Mesothelial cell of epicardium (in vitro differentiated cells): ENCODE data around the gene ZNRD2. TPM values are rescaled to one million over a fixed set of nuclear protein-coding genes. Genes with fewer than 3 reads are reported as not detected.

ENCODE experiments used
- DNase-seq, 2 experiments: peaks; one replicate each; pipeline ENCODE4 v3.0.0; 2021; ENCODE audit warnings: low spot score in 2 of 2; ENCODE audit not compliant: unreplicated experiment in 2 of 2
- H3K27ac Mint-ChIP-seq: 2 replicates; pipeline ENCODE4 v1.8.0; 2021; ENCODE audit warnings: mixed read lengths
- H3K27me3 Mint-ChIP-seq: 2 replicates; pipeline ENCODE4 v1.8.0; 2021; ENCODE audit warnings: low read depth, mixed read lengths
- H3K36me3 Mint-ChIP-seq: 2 replicates; pipeline ENCODE4 v1.8.0; 2021; ENCODE audit warnings: mixed read lengths
- H3K4me1 Mint-ChIP-seq: 2 replicates; pipeline ENCODE4 v1.8.0; 2021; ENCODE audit warnings: mixed read lengths
- H3K4me3 Mint-ChIP-seq: 2 replicates; pipeline ENCODE4 v1.8.0; 2021; ENCODE audit warnings: mild to moderate bottlenecking, moderate library complexity, mixed read lengths
- H3K9me3 Mint-ChIP-seq: 2 replicates; pipeline ENCODE4 v1.8.0; 2021; ENCODE audit warnings: mixed read lengths
- total RNA-seq: library from RNA; stranded (reverse); gene quantifications from 3 replicates; pipeline ENCODE4 v1.2.1, GENCODE V29; 2021
- TF ChIP-seq, protein P1 (sequence below): fragments of 200-600 bp; sonication (generic); IDR thresholded peaks from one replicate; pipeline ENCODE4 v1.5.0; 2021; ENCODE audit warnings: antibody characterized with exemption; ENCODE audit not compliant: unreplicated experiment

ZNRD2 gene
- total RNA-seq, 1 donor from 2014 or later, result 27.4 TPM

GRCh38 chr11:65618763-65619162 is 48.5 kb downstream of the ZNRD2 start:
- Mint-ChIP-seq H3K36me3 (peaks cover 10% of the 10 kb centered on the region), H3K4me1 (peaks cover 10% of the 10 kb centered on the region), H3K27ac (no peak overlapping the region), H3K27me3 (no peaks in the 10 kb centered on the region), H3K4me3 (no peak overlapping the region), H3K9me3 (no peaks in the 10 kb centered on the region)
- TF ChIP-seq, protein P1, sequence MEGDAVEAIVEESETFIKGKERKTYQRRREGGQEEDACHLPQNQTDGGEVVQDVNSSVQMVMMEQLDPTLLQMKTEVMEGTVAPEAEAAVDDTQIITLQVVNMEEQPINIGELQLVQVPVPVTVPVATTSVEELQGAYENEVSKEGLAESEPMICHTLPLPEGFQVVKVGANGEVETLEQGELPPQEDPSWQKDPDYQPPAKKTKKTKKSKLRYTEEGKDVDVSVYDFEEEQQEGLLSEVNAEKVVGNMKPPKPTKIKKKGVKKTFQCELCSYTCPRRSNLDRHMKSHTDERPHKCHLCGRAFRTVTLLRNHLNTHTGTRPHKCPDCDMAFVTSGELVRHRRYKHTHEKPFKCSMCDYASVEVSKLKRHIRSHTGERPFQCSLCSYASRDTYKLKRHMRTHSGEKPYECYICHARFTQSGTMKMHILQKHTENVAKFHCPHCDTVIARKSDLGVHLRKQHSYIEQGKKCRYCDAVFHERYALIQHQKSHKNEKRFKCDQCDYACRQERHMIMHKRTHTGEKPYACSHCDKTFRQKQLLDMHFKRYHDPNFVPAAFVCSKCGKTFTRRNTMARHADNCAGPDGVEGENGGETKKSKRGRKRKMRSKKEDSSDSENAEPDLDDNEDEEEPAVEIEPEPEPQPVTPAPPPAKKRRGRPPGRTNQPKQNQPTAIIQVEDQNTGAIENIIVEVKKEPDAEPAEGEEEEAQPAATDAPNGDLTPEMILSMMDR, result no peak
- no peak for DNase-seq

DNA sequence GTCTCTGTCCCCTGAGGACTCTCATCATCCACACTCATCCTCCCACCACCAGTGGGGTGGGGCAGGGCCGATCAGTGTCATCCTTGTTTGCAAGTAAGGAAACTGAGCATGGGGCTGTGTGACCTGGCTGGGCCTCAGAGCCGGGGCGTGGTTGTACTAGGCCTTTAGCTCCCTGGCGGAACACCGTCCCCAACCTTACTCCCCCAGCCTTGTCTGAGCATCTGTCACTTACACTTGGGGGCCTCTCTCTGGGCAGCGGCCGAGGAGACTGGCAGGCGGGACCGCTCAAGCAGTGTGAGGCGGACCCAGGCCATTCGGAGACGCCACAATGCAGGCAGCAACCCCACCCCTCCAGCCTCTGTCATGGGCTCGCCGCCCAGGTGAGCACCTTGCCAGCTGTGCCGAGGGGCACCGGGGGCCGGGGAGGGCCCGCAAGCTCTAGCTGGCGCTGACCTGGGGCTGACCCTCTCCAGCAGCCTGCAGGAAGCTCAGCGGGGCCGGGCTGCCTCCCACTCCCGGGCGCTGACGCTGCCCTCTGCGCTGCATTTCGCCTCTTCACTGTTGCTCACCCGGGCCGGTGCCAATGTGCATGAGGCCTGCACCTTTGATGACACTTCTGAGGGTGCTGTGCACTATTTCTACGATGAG is 49.1 kb downstream of the ZNRD2 start:
- H3K36me3 Mint-ChIP-seq, result peaks cover 12% of the 10 kb centered on the region
- H3K27ac Mint-ChIP-seq, result no peak overlapping the region
- H3K4me3 Mint-ChIP-seq, result no peak overlapping the region
- H3K27me3 Mint-ChIP-seq, result no peaks in the 10 kb centered on the region
- TF ChIP-seq, protein P1, result no peak
- peaks cover 8% of the 10 kb centered on the region for H3K4me1 Mint-ChIP-seq
- DNase-seq, result no peak
- no peaks in the 10 kb centered on the region for H3K9me3 Mint-ChIP-seq

- Mint-ChIP-seq H3K4me3 (no peak overlapping the region), H3K27me3 (no peaks in the 10 kb centered on the region), H3K36me3 (peaks cover 13% of the 10 kb centered on the region), H3K27ac (no peak overlapping the region), H3K4me1 (peaks cover 8% of the 10 kb centered on the region), H3K9me3 (no peaks in the 10 kb centered on the region)
- DNase-seq, result no peak
- TF ChIP-seq, protein P1, result no peak
These were observed 50.4 kb downstream of the ZNRD2 start for GRCh38 chr11:65620666-65621065.

GRCh38 chr11:65621460-65621859 is 51.2 kb downstream of the ZNRD2 start:
- Mint-ChIP-seq H3K4me3 (no peak overlapping the region), H3K27me3 (no peaks in the 10 kb centered on the region), H3K9me3 (no peaks in the 10 kb centered on the region), H3K36me3 (peaks cover 16% of the 10 kb centered on the region), H3K27ac (no peak overlapping the region), H3K4me1 (peaks cover 5% of the 10 kb centered on the region)
- DNase-seq, result no peak
- TF ChIP-seq, protein P1, result no peak

Other genes with a start within 250 kb of the ZNRD2 start
- 80.1 to 85.3 TPM (median 81.3 TPM) in 3 replicates for gene DPF2, start 236.6 kb upstream of the ZNRD2 start, total RNA-seq
- gene TIGD3, start 215.7 kb upstream of the ZNRD2 start, total RNA-seq, result 0.49 to 0.75 TPM (median 0.60 TPM) in 3 replicates
- gene SLC25A45, start 187.8 kb upstream of the ZNRD2 start, total RNA-seq, result 3.9 to 4.7 TPM (median 4.7 TPM) in 3 replicates
- gene FRMD8, start 183.8 kb upstream of the ZNRD2 start, total RNA-seq, result 23.5 to 26.4 TPM (median 25.0 TPM) in 3 replicates
- gene NEAT1, start 147.7 kb upstream of the ZNRD2 start, total RNA-seq, result 236 to 269 TPM (median 246 TPM) in 3 replicates
- 15,343 to 16,172 TPM (median 16,018 TPM) in 3 replicates for gene MALAT1, start 71.4 kb upstream of the ZNRD2 start, total RNA-seq
- 83.4 to 91.1 TPM (median 89.5 TPM) in 3 replicates for gene SCYL1, start 45.4 kb upstream of the ZNRD2 start, total RNA-seq
- gene LTBP3, start 12.1 kb upstream of the ZNRD2 start, total RNA-seq, result 314 to 333 TPM (median 318 TPM) in 3 replicates
- 56.7 to 61.5 TPM (median 57.6 TPM) in 3 replicates for gene FAM89B, start 2.1 kb downstream of the ZNRD2 start, total RNA-seq
- 30.4 to 35.2 TPM (median 33.8 TPM) in 3 replicates for gene EHBP1L1, start 5.6 kb downstream of the ZNRD2 start, total RNA-seq
- 0.95 to 2.4 TPM (median 1.7 TPM) in 3 replicates for gene KCNK7, start 25.3 kb downstream of the ZNRD2 start, total RNA-seq
- gene MAP3K11, start 43.7 kb downstream of the ZNRD2 start, total RNA-seq, result 46.8 to 52.0 TPM (median 47.5 TPM) in 3 replicates
- 59.0 to 61.8 TPM (median 61.3 TPM) in 3 replicates for gene PCNX3, start 45.3 kb downstream of the ZNRD2 start, total RNA-seq
- 37.1 to 42.9 TPM (median 37.5 TPM) in 3 replicates for gene SIPA1, start 67.6 kb downstream of the ZNRD2 start, total RNA-seq
- 95.6 to 98.8 TPM (median 96.8 TPM) in 3 replicates for gene RELA, start 92.4 kb downstream of the ZNRD2 start, total RNA-seq
- 72.0 to 77.8 TPM (median 77.1 TPM) in 3 replicates for gene KAT5, start 141.8 kb downstream of the ZNRD2 start, total RNA-seq
- 41.8 to 45.0 TPM (median 42.4 TPM) in 3 replicates for gene RNASEH2C, start 150.3 kb downstream of the ZNRD2 start, total RNA-seq
- 23.3 to 24.9 TPM (median 24.3 TPM) in 3 replicates for gene AP5B1, start 210.5 kb downstream of the ZNRD2 start, total RNA-seq
- 3.9 to 4.7 TPM (median 4.3 TPM) in 3 replicates for gene OVOL1, start 216.6 kb downstream of the ZNRD2 start, total RNA-seq